ENCODE measurements around the gene LZTFL1.

Gene LZTFL1

GRCh38 chr3:45787551-45787950 is 54.4 kb downstream of the LZTFL1 start:
- in situ Hi-C loops (cut with MboI; ENCODE audit: low sequenced_read_pairs): no loop called here

GRCh38 chr3:45786801-45787495 is 55.0 kb downstream of the LZTFL1 start:
- in situ Hi-C loops (cut with MboI; ENCODE audit: low sequenced_read_pairs): no loop called here

- in situ Hi-C loops (cut with MboI; ENCODE audit: low sequenced_read_pairs): no loop called here
Observed at GRCh38 chr3:45785605-45786150, 56.2 kb downstream of the LZTFL1 start.

GRCh38 chr3:45783667-45784066 is 58.3 kb downstream of the LZTFL1 start:
- in situ Hi-C loops (cut with MboI; ENCODE audit: low sequenced_read_pairs): no loop called here

- in situ Hi-C loops (cut with MboI; ENCODE audit: low sequenced_read_pairs): no loop called here
Observed at GRCh38 chr3:45782381-45782780, 59.5 kb downstream of the LZTFL1 start.

- in situ Hi-C loops (cut with MboI; ENCODE audit: low sequenced_read_pairs): no loop called here
Observed at GRCh38 chr3:45781841-45782240, 60.1 kb downstream of the LZTFL1 start.

- in situ Hi-C loops (cut with MboI; ENCODE audit: low sequenced_read_pairs): no loop called here
Observed at GRCh38 chr3:45781271-45781670, 60.6 kb downstream of the LZTFL1 start.

GRCh38 chr3:45779746-45780735 is 61.9 kb downstream of the LZTFL1 start:
- in situ Hi-C loops (cut with MboI; ENCODE audit: low sequenced_read_pairs): no loop called here

GRCh38 chr3:45778761-45779201 is 63.1 kb downstream of the LZTFL1 start:
- in situ Hi-C loops (cut with MboI; ENCODE audit: low sequenced_read_pairs): no loop called here

GRCh38 chr3:45777746-45778386 is 64.1 kb downstream of the LZTFL1 start:
- in situ Hi-C loops (cut with MboI; ENCODE audit: low sequenced_read_pairs): no loop called here

- in situ Hi-C loops (cut with MboI; ENCODE audit: low sequenced_read_pairs): no loop called here
Observed at GRCh38 chr3:45777111-45777745, 64.7 kb downstream of the LZTFL1 start.

- in situ Hi-C loops (cut with MboI; ENCODE audit: low sequenced_read_pairs): no loop called here
Observed at GRCh38 chr3:45776611-45777010, 65.3 kb downstream of the LZTFL1 start.

- in situ Hi-C loops (cut with MboI; ENCODE audit: low sequenced_read_pairs): no loop called here
Observed at GRCh38 chr3:45776301-45776595, 65.7 kb downstream of the LZTFL1 start.

GRCh38 chr3:45775571-45776300 is 66.2 kb downstream of the LZTFL1 start:
- in situ Hi-C loops (cut with MboI; ENCODE audit: low sequenced_read_pairs): no loop called here

- in situ Hi-C loops (cut with MboI; ENCODE audit: low sequenced_read_pairs): loop anchor here (25.0 kb wide), 1 partner anchor 287 kb away; no protein-coding TSS in a partner anchor
Observed at GRCh38 chr3:45774581-45775521, 67.1 kb downstream of the LZTFL1 start.

- in situ Hi-C loops (cut with MboI; ENCODE audit: low sequenced_read_pairs): loop anchor here (25.0 kb wide), 1 partner anchor 288 kb away; no protein-coding TSS in a partner anchor
Observed at GRCh38 chr3:45773714-45774449, 68.0 kb downstream of the LZTFL1 start.

All from HL-60/S4 treated with retinoic acid at 250 ng/mL for 4 days and 3 days (cell line).